Peyer's patch (tissue), 4 donors: ENCODE data around the gene CACUL1. TPM values are rescaled to one million over a fixed set of nuclear protein-coding genes. Genes with fewer than 3 reads are reported as not detected.

Source experiments
- DNase-seq, 3 donors: peaks; one replicate each; pipeline ENCODE4 v3.0.0-alpha.2; 2017 to 2019
- H3K27ac ChIP-seq, 4 donors: fragments of 200-600 bp; sonication (generic); one replicate each; pipeline ENCODE4 v1.5.1; 2016 to 2019
- H3K27me3 ChIP-seq, 2 donors: fragments of 200-600 bp; sonication (generic); one replicate each; pipeline ENCODE4 v1.5.1; 2019
- H3K36me3 ChIP-seq, 3 donors: fragments of 200-600 bp; sonication (generic); one replicate each; pipeline ENCODE4 v1.5.1; 2016 to 2019
- H3K4me1 ChIP-seq, 4 donors: fragments of 200-600 bp; sonication (generic); one replicate each; pipeline ENCODE4 v1.5.1; 2016 to 2019
- H3K4me3 ChIP-seq, 4 donors: fragments of 200-600 bp; sonication (generic); 1 replicate in 3 of 4; 2 replicates in 1 of 4; pipeline ENCODE4 v1.5.1; 2016 to 2019; ENCODE audit warnings: mild to moderate bottlenecking in 1 of 4
- H3K9me3 ChIP-seq, 4 donors: fragments of 200-600 bp; sonication (generic); one replicate each; pipeline ENCODE4 v1.5.1; 2016 to 2019; ENCODE audit warnings: mild to moderate bottlenecking in 1 of 4
- POLR2A ChIP-seq, 2 donors: fragments of 450-650 bp; IDR thresholded peaks; one replicate each; pipeline ENCODE4 v1.5.1; 2017; ENCODE audit warnings: antibody characterized with exemption in 2 of 2, mild to moderate bottlenecking in 2 of 2, moderate library complexity in 2 of 2
- total RNA-seq, 4 donors: library from RNA; depleted of rRNA; stranded (reverse); fragments of >200 nt; gene quantifications; one replicate each; pipeline ENCODE4 v1.1.0, GENCODE V29; 2016
- TF ChIP-seq, protein P1 (sequence below), 6 experiments: fragments of 450-650 bp in 4 of 6; fragments of 200-600 bp in 2 of 6; sonication (generic) in 1 of 6; IDR thresholded peaks; one replicate each; pipeline ENCODE4 v1.5.1; 2017 to 2019; ENCODE audit warnings: antibody characterized with exemption in 6 of 6, mild to moderate bottlenecking in 3 of 6, moderate library complexity in 1 of 6

Gene CACUL1
- total RNA-seq, 4 donors from 2014 or later: 20.6 to 42.6 (median 33.1) TPM

DNA sequence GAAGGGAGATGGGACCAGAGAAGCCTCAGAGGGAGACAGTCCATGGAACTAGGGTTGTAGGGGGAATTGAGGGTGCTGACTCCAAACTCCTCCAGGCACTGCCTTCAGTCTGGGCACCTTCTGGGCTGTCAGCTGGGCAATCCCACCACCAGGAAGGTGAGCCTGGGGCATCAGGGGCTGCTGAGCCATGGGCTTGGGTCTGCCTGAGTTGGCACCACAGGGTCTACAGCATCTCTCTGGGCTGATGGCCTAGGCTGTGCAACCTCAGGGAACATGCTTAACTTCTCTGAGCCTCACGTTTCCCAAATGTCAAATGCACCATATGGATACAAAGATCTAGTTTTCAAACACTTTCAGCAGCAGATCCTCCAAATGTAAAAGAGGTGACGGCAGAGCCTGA, 112.5 kb downstream of the CACUL1 start:
- TF ChIP-seq, protein P1, sequence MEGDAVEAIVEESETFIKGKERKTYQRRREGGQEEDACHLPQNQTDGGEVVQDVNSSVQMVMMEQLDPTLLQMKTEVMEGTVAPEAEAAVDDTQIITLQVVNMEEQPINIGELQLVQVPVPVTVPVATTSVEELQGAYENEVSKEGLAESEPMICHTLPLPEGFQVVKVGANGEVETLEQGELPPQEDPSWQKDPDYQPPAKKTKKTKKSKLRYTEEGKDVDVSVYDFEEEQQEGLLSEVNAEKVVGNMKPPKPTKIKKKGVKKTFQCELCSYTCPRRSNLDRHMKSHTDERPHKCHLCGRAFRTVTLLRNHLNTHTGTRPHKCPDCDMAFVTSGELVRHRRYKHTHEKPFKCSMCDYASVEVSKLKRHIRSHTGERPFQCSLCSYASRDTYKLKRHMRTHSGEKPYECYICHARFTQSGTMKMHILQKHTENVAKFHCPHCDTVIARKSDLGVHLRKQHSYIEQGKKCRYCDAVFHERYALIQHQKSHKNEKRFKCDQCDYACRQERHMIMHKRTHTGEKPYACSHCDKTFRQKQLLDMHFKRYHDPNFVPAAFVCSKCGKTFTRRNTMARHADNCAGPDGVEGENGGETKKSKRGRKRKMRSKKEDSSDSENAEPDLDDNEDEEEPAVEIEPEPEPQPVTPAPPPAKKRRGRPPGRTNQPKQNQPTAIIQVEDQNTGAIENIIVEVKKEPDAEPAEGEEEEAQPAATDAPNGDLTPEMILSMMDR (IDR thresholded peaks at IDR 0.05): no peak
- TF ChIP-seq POLR2A (IDR thresholded peaks at IDR 0.05): no peak
- Histone ChIP-seq H3K27ac (no peak overlapping the region), H3K4me3 (no peak overlapping the region), H3K4me1 (no peaks in the 10 kb centered on the region), H3K27me3 (no peaks in the 10 kb centered on the region), H3K9me3 (no peaks in the 10 kb centered on the region), H3K36me3 (no peaks in the 10 kb centered on the region)
- no peak for DNase-seq

DNA sequence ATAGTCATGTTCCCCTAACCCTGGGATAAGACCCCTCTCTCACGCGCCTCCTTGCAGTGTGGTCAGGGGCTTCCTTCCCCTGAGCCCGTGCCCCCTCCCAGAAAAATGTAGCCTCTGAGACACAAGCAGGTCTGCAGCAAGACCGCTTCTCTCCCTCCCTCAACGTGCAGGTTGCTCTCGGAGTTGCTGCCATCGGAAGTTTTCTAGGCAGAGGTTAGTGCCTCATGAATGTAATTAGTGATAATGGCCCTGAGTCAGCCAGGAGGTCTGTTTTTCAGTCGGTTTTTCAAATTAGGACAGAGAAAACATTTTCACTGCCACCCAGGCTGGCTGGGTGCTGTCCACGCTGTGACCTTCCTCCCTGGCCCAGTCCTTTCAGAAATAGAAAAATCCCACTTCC, 116.1 kb downstream of the CACUL1 start:
- Histone ChIP-seq H3K9me3 (no peaks in the 10 kb centered on the region), H3K4me1 (no peaks in the 10 kb centered on the region), H3K27ac (no peak overlapping the region), H3K27me3 (no peaks in the 10 kb centered on the region), H3K36me3 (no peaks in the 10 kb centered on the region), H3K4me3 (no peak overlapping the region)
- DNase-seq: no peak
- TF ChIP-seq, protein P1 (IDR thresholded peaks at IDR 0.05): no peak
- no peak for TF ChIP-seq POLR2A (IDR thresholded peaks at IDR 0.05)

DNA sequence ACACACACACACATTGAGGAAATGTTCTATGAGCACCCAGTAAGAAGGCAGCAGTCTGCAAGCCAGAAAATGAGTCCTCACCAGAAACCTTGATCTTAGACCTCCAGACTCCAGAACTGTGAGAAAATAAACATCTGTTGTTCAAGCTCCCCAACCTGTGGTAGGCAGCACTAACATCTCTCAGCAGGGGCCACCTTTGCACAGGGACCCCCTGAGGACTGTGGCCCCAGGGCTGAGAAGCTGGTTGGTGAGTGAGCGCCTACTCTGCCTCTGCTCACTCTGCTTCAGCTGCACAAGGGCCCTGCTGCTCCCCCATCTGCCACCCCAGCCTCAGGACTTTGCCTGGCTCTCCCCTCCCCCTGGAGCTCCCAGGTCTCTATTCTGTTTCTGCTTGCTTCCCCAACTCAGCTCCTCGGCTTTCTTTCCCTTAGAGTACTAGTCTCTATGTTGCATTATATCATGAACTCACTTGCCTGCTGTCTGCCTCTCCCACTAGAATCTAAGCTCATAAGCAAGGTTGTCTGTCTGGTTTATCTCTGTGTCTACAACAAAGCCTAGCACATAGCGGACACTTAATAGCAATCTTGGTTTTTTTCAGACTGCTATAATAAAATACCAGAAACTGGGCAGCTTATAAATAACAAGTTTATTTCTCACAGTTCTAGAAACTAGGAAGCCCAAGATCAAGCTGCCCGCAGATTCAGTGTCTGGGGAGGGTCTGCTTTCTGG, 118.9 kb downstream of the CACUL1 start:
- H3K4me1 ChIP-seq: no peaks in the 10 kb centered on the region
- no peak overlapping the region for H3K27ac ChIP-seq

DNA sequence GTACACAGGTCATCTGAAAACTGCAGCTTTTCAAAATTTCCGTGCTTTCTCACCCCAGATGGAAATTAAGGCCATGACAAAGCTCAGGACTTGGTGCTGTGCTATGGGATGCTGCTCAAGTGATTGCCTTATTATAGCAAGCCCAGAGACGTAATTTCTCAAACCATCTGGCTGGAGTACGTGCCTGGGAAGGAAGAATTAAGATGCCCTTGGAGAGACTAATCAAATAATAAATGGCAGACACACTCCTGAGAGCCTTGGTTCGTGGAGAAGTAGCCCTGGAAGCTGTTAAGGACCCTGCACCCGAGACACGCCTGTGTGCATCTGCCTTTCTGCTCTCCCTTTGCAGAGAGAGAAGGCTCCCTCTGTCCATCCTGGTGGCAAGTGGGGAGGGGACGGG, 121.0 kb downstream of the CACUL1 start:
- Histone ChIP-seq H3K4me1 (no peaks in the 10 kb centered on the region), H3K9me3 (no peaks in the 10 kb centered on the region), H3K4me3 (no peak overlapping the region), H3K36me3 (no peaks in the 10 kb centered on the region), H3K27ac (no peak overlapping the region), H3K27me3 (no peaks in the 10 kb centered on the region)
- DNase-seq: no peak
- no peak for TF ChIP-seq POLR2A (IDR thresholded peaks at IDR 0.05)
- TF ChIP-seq, protein P1 (IDR thresholded peaks at IDR 0.05): no peak

More for the DNA sequence above, 118.9 kb downstream of the CACUL1 start:
- Histone ChIP-seq H3K27me3 (no peaks in the 10 kb centered on the region), H3K36me3 (no peaks in the 10 kb centered on the region), H3K9me3 (no peaks in the 10 kb centered on the region), H3K4me3 (no peak overlapping the region)
- no peak for DNase-seq
- TF ChIP-seq, protein P1 (IDR thresholded peaks at IDR 0.05): no peak
- TF ChIP-seq POLR2A (IDR thresholded peaks at IDR 0.05): no peak

DNA sequence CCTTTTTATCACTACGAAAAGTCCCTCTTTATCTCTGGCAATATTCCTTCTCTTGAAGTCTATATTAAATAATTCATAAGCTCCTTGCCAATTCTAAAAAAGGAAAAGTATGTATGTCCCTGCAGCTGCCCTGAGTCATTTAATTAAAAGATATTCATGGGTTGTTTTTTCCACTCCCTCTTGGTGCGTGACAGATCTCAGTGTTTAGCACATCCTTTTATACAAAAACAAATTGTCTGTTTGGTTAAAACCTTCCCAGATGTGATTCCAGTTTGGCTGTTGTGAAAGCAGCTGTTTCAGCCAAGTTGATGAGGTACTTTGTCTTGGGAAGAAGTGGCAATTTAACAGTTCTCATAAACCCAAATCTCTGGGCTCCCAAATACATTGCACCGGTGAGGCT, 125.6 kb downstream of the CACUL1 start:
- no peaks in the 10 kb centered on the region for H3K9me3 ChIP-seq
- TF ChIP-seq, protein P1 (IDR thresholded peaks at IDR 0.05): no peak
- no peak for TF ChIP-seq POLR2A (IDR thresholded peaks at IDR 0.05)
- no peak for DNase-seq
- H3K36me3 ChIP-seq: no peaks in the 10 kb centered on the region
- H3K4me1 ChIP-seq: no peaks in the 10 kb centered on the region
- no peak overlapping the region for H3K4me3 ChIP-seq
- no peak overlapping the region for H3K27ac ChIP-seq
- H3K27me3 ChIP-seq: no peaks in the 10 kb centered on the region
